HUES64 (cell line): ENCODE data around the gene TNFSF4. TPM values are rescaled to one million over a fixed set of nuclear protein-coding genes. Genes with fewer than 3 reads are reported as not detected.

ENCODE experiments used
- H3K27ac ChIP-seq: 2 replicates; pipeline ENCODE4 v1.7.0; 2013; ENCODE audit warnings: low read depth, low read length, inconsistent platforms
- H3K27me3 ChIP-seq: 2 replicates; pipeline ENCODE4 v1.6.1; 2013; ENCODE audit warnings: mild to moderate bottlenecking, low read length; ENCODE audit not compliant: insufficient read depth
- H3K36me3 ChIP-seq: 2 replicates; pipeline ENCODE4 v1.6.1; 2013; ENCODE audit warnings: mild to moderate bottlenecking, low read length; ENCODE audit not compliant: insufficient read depth
- H3K4me1 ChIP-seq: 2 replicates; pipeline ENCODE4 v1.6.1; 2013; ENCODE audit warnings: mild to moderate bottlenecking, low read length, moderate library complexity; ENCODE audit not compliant: insufficient read depth
- H3K4me3 ChIP-seq: 2 replicates; pipeline ENCODE4 v1.5.1; 2013; ENCODE audit warnings: mild to moderate bottlenecking, low read length, moderate library complexity
- H3K9ac ChIP-seq: 2 replicates; pipeline ENCODE4 v1.6.1; 2013; ENCODE audit warnings: mild to moderate bottlenecking, low read depth, low read length
- H3K9me3 ChIP-seq: 2 replicates; pipeline ENCODE4 v1.6.1; 2013; ENCODE audit warnings: low read depth, low read length; ENCODE audit not compliant: insufficient read depth
- WGBS: fragments of 150-250, 120-280 bp; methylation state at CpG from one replicate; pipeline ENCODE4 v1.1.7; 2013; ENCODE audit warnings: missing lambda C conversion rate; 5-methylcytosine and 5-hydroxymethylcytosine counted together
- polyA plus RNA-seq, 2 experiments: library from polyadenylated mRNA; stranded (reverse); fragments of 50-300 nt; gene quantifications; one replicate each; pipeline ENCODE4 v1.2.3, GENCODE V29; 2013

Gene TNFSF4, protein sequence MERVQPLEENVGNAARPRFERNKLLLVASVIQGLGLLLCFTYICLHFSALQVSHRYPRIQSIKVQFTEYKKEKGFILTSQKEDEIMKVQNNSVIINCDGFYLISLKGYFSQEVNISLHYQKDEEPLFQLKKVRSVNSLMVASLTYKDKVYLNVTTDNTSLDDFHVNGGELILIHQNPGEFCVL
- 0.40 TPM for polyA plus RNA-seq (2013, experiment 1 of 2)
- polyA plus RNA-seq (2013, experiment 2 of 2), result 0.57 TPM

DNA sequence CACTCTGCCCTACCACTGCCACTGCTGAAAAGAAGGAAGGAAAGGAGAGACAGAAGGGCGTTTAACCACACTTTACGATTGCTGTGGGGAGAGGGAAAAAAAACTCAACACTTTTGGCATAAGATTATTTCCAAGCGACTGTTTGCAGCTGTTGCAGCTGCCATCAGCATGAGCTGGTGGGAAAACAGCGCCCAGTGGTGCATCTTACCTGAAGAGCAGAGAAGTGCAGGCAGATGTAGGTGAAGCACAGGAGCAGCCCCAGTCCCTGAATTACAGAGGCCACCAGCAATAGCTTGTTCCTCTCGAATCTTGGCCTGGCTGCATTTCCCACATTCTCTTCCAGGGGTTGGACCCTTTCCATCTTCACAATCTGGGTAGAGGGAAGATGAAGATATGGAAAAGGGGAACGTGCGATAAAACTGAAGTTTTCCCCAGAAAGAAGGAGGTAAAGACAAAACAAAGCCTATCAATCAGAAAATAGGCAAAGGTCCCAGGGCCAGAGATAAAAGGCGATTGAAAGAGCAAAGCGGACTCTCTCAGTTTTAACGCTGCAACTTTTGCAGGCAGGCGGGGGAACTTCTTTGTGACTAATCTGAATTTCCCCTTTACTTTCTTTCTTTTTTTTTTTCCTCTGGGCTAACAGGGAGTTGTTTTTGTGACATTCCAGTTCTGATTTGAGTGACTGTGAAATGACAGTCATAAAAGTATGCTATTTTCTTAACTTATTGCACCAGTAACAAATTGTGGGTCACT lies at the start of gene TNFSF4:
TSS of gene TNFSF4 (minus strand) at position 516 of the 753 bp plus-strand sequence. CDS start at position 361, 155 bp downstream.
- 82% methylated on average over 11 of the region's 11 CpGs for WGBS
- Histone ChIP-seq H3K27me3 (peaks cover 33% of the 10 kb centered on the region), H3K9me3 (no peaks in the 10 kb centered on the region), H3K4me1 (peaks cover 15% of the 10 kb centered on the region), H3K36me3 (no peaks in the 10 kb centered on the region), H3K9ac (no peak within 1 kb of the TSS), H3K4me3 (no peak within 1 kb of the TSS), H3K27ac (no peak within 1 kb of the TSS)

DNA sequence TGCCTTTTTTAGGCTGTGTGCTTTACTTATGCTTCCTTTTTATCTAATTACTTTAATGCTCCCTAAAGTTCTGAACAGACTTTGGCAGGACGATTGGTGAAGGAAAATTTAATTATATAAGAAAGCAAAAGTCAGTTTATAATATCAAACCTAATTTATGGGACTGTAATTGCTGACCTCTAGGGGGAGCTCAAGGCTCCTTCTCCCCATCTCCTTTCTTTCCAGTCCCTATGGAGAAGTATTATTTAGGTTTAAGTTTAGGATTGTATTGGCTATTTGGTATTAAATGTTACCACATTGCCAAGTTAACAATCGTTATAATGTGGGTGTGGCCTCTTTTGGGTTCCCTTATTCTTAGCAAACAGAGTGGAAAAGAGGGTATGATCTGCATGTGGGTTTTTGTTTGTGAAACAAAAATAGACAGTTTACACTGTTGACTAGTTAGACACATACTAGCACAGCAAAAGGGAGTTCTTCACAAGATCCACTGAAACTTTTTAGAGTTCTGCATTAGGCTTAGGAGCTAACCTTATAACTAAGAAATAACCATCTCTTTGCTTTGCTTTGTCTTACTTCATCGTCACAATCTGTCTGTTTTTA lies 48.2 kb upstream of the TNFSF4 start:
- WGBS, result 63% methylated on average over 2 of the region's 3 CpGs
- H3K27ac ChIP-seq, result no peak overlapping the region
- H3K4me3 ChIP-seq, result no peak overlapping the region

DNA sequence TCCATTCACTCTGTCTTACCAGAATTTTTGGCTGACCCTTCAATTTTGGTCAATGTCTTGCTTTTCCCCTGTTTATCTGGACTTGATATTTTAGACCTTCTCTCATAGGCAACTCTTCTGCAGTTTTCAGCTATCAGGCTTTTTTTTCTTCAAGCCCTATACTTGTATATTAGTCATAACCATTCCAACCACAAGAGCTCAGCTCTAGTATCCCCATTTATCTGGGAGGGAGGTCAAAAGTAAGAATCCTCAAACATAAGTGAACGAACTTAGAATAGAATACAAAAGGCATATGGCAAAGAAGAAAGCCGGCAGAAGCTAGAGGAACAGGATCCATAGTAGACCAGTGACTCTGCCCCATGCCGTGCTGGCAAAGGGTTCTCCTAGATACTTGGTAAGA lies 45.9 kb upstream of the TNFSF4 start:
- H3K4me1 ChIP-seq, result no peaks in the 10 kb centered on the region
- H3K27ac ChIP-seq, result no peak overlapping the region
- 92% methylated on average over 3 of the region's 3 CpGs for WGBS
- no peaks in the 10 kb centered on the region for H3K36me3 ChIP-seq
- no peaks in the 10 kb centered on the region for H3K9me3 ChIP-seq
- H3K4me3 ChIP-seq, result no peak overlapping the region
- no peak overlapping the region for H3K9ac ChIP-seq
- no peaks in the 10 kb centered on the region for H3K27me3 ChIP-seq

More for the DNA sequence above, 48.2 kb upstream of the TNFSF4 start:
- H3K9me3 ChIP-seq, result no peaks in the 10 kb centered on the region
- no peaks in the 10 kb centered on the region for H3K4me1 ChIP-seq
- no peak overlapping the region for H3K9ac ChIP-seq
- H3K27me3 ChIP-seq, result no peaks in the 10 kb centered on the region
- H3K36me3 ChIP-seq, result no peaks in the 10 kb centered on the region

DNA sequence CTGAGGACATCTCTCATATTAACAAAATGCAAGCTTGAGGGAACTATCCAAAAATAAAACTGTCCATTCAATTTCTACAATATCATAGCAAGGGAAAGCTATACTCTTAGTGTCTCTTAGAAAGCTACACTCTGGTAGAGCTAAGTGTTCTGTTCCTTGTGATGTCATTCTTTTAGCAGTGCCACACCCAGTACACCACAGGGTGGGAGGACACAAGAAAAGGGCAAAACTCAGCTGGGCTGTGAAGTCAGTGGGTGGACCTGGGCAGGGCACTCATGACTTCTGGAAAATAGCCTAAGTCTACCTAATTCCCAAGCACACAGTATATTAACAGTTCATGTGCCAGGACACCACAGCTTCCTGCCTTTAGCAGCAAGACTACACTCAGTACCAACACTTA lies 42.2 kb upstream of the TNFSF4 start:
- no peak overlapping the region for H3K4me3 ChIP-seq
- no peak overlapping the region for H3K27ac ChIP-seq
- no peaks in the 10 kb centered on the region for H3K4me1 ChIP-seq
- no peaks in the 10 kb centered on the region for H3K36me3 ChIP-seq
- no peaks in the 10 kb centered on the region for H3K27me3 ChIP-seq
- no peaks in the 10 kb centered on the region for H3K9me3 ChIP-seq
- H3K9ac ChIP-seq, result no peak overlapping the region

DNA sequence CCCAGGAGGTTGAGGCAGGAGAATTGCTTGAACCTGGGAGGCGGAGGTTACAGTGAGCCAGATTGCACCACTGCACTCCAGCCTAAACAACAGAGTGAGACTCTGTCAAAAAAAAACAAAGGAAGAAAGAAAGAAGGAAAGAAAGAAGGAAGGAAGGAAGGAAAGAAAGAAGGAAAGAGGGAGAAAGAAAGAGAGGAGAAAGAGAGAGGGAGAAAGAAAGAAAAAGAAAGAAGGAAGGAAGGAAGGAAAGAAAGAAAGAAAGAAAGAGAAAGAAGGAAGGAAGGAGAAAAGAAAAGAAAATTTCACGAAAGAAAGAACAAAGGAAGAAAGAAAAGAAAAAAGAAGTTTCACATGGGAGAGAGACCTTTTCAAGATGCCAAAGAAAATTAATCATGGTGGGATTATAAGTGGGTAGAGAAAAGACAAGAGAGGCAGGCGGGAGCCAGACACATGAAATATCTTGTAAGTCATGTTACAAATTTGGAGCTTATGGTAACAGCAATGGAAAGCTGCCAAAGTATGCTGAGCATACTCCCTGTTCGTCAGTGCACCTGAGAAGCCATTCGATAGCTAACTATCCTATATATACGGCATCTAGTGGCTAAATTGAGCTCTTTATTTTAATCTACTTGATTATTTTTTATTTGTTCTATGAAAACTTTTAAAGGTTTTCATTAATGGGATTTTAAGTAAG lies 41.3 kb upstream of the TNFSF4 start:
- Histone ChIP-seq H3K27ac (no peak overlapping the region), H3K27me3 (no peaks in the 10 kb centered on the region), H3K9ac (no peak overlapping the region), H3K4me3 (no peak overlapping the region), H3K36me3 (no peaks in the 10 kb centered on the region), H3K9me3 (peaks cover 7% of the 10 kb centered on the region; the same call in 1 of the 2 replicates), H3K4me1 (no peaks in the 10 kb centered on the region)
- WGBS, result 92% methylated on average over 5 of the region's 6 CpGs

DNA sequence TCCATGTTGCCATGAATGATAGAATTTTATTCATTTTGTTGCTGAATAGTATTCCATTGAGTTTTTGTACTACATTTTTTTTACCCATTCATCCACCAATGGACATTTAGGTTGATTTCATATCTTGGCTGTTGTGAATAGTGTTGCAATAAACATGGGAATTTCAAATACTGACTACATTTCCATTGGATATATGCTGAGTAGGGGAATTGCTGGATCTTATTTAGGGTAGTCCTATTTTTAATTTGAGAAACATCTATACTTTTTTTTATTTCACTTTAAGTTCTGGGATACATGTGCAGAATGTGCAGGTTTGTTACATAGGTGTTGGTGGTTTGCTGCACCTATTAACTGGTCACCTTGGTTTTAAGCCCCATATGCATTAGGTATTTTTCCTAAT lies 38.8 kb upstream of the TNFSF4 start:
- Histone ChIP-seq H3K27me3 (no peaks in the 10 kb centered on the region), H3K9ac (no peak overlapping the region), H3K27ac (no peak overlapping the region), H3K9me3 (peaks cover 8% of the 10 kb centered on the region; the same call in 1 of the 2 replicates), H3K36me3 (no peaks in the 10 kb centered on the region), H3K4me1 (no peaks in the 10 kb centered on the region), H3K4me3 (no peak overlapping the region)

DNA sequence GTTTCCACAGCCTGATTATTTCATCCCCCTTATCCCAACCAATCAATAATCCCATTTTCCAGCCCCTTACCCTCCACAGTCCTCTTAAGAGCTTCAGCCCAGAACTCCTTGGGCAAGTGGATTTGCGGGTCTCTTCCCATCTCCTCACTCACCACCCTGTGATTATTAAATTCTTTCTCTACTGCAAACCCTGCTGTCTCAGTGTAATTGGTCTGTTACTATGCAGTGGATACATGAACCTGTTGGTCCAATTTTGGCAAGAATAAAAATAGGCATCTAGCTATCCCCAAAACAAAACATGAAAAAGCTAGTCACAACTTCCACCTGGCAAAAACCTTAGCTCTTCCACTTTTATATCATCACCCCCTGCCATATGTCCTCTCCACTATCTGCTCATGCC lies 36.2 kb upstream of the TNFSF4 start:
- no peak overlapping the region for H3K4me3 ChIP-seq
- peaks cover 12% of the 10 kb centered on the region; the same call in 1 of the 2 replicates for H3K9me3 ChIP-seq
- WGBS, result 90% methylated on average over 1 of the region's 1 CpG
- no peak overlapping the region for H3K9ac ChIP-seq
- H3K27ac ChIP-seq, result no peak overlapping the region
- no peaks in the 10 kb centered on the region for H3K36me3 ChIP-seq
- no peaks in the 10 kb centered on the region for H3K27me3 ChIP-seq
- no peaks in the 10 kb centered on the region for H3K4me1 ChIP-seq

DNA sequence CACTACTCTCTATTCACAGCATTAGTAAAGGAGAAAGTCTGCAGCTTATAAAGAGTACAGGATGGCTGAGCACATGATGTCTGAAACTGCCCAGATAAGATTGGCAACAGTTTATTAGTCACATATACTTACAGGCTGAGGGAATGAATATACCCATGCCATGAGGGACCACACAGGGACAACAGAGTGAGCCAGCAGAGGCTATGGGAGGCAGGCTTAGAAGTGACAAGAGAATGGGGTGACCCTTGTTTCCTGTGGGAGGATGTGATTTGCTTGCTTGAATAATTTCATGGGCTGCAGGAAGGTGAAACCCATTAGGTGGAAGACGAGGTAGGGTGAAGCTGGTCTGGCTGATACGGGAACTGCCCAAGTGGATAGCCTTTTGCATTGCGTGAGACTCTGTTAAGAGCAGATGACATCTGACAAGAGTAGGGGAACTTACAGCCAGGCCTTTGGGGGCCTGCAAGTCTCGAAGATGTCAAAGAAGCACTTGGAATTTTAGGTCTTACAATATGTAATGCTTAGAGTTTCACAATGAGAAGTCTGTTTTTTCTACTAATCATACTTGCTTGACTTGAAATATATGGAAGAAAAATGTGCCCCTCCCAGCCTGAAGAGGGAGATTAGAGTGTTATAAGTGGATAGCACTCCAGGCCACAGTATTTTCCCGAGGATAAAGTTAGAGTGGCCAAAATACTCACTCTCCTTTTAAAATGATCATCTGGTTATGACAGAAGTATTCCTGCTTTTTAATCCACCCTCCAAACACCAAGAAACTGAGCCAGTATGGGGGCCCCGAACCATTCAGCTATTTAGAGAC lies 34.6 kb upstream of the TNFSF4 start:
- Histone ChIP-seq H3K9me3 (peaks cover 12% of the 10 kb centered on the region; the same call in 1 of the 2 replicates), H3K4me3 (no peak overlapping the region), H3K27ac (no peak overlapping the region), H3K4me1 (no peaks in the 10 kb centered on the region), H3K9ac (no peak overlapping the region), H3K36me3 (no peaks in the 10 kb centered on the region), H3K27me3 (no peaks in the 10 kb centered on the region)
- WGBS, result 86% methylated on average over 6 of the region's 6 CpGs

DNA sequence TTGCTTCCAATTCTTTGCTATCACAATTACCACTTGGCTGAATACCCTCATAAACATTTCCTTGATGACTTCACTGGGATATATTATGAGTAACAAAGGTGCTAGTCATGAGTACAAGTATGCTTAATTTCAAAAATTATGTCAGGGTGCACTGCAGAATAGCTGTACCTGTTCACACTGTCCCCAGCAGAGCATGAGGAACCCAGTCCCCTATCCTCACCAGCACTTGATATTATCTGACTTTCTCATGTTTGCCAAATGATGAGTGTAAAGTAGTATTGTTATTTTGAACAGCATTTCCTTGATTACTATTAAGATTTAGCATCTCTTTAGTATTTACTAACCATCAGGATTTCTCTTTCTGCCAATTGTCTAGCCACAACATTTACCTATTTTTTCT lies 33.5 kb upstream of the TNFSF4 start:
- no peak overlapping the region for H3K9ac ChIP-seq
- H3K36me3 ChIP-seq, result no peaks in the 10 kb centered on the region
- peaks cover 12% of the 10 kb centered on the region; the same call in 1 of the 2 replicates for H3K9me3 ChIP-seq
- no peak overlapping the region for H3K27ac ChIP-seq
- no peak overlapping the region for H3K4me3 ChIP-seq
- no peaks in the 10 kb centered on the region for H3K27me3 ChIP-seq
- H3K4me1 ChIP-seq, result no peaks in the 10 kb centered on the region

DNA sequence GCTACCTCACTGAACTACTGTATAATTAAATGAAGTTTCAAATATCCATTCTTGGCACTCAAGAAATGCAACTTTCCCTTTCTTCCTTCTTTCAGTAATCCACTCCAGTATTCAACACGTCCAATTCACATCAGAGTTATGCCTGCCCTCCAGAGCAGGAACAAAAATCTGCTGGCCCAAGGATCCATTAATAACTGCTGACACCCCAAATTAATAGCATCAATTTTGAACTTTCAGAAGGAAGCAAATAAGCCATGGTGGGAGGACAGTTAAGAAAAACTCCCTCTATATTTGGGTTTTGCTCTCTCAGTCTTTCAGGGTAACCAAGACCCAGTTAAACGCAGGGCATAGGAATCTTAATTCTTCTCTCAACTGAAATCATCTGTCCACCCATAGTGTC lies 31.9 kb upstream of the TNFSF4 start:
- H3K36me3 ChIP-seq, result no peaks in the 10 kb centered on the region
- no peak overlapping the region for H3K9ac ChIP-seq

More for the DNA sequence above, 31.9 kb upstream of the TNFSF4 start:
- Histone ChIP-seq H3K4me3 (no peak overlapping the region), H3K27ac (no peak overlapping the region), H3K27me3 (no peaks in the 10 kb centered on the region), H3K4me1 (no peaks in the 10 kb centered on the region), H3K9me3 (peaks cover 12% of the 10 kb centered on the region; the same call in 1 of the 2 replicates)
- WGBS, result 91% methylated on average over 2 of the region's 2 CpGs
